ENCODE data around the gene ZNF652. TPM values are rescaled to one million over a fixed set of nuclear protein-coding genes. Genes with fewer than 3 reads are reported as not detected.

The ZNF652 gene
- total RNA-seq, 3 donors from 2014 or later = 34.2 to 157 (median 72.4) TPM

- intact Hi-C loops (cut with DNase I; ENCODE audit: low total_unique reads) = no loop called here
- Histone ChIP-seq H3K4me3 (no peak overlapping the region), H3K36me3 (no peaks in the 10 kb centered on the region), H3K9me3 (no peaks in the 10 kb centered on the region), H3K27ac (no peak overlapping the region), H3K27me3 (peaks cover 0 to 5% of the 10 kb centered on the region in 2 donors), H3K4me1 (no peaks in the 10 kb centered on the region)
- DNase-seq (ENCODE audit: low spot score in 2 of 2) = no peak
- TF ChIP-seq POLR2AphosphoS5 (IDR thresholded peaks at IDR 0.05) (no peak), POLR2A (IDR thresholded peaks at IDR 0.05) (no peak), CTCF (IDR thresholded peaks at IDR 0.05) (no peak)
These were observed 117.2 kb downstream of the ZNF652 start for GRCh38 chr17:49244839-49245238.

Other genes starting within 250 kb of the ZNF652 start
- gene B4GALNT2, start 229.5 kb downstream of the ZNF652 start, total RNA-seq = under 1 TPM in 2 of 3 donors, not detected in 1; 0.15 to 0.66 TPM
- gene GNGT2, start 151.7 kb downstream of the ZNF652 start, total RNA-seq = under 1 TPM in 2 of 3 donors, not detected in 1; 0.48 to 0.66 TPM
- 1 to 10 TPM; 1.9 to 5.2 (median 5.1) TPM for gene ABI3, start 151.5 kb downstream of the ZNF652 start, total RNA-seq
- under 1 TPM in 2 of 3 donors, not detected in 1; 0.33 to 0.88 TPM for gene PHOSPHO1, start 131.5 kb downstream of the ZNF652 start, total RNA-seq
- gene PHB1, start 52.6 kb upstream of the ZNF652 start, total RNA-seq = 100 to 1,000 TPM; 100 to 110 (median 108) TPM
- 10 to 100 TPM in 2 of 3 donors, 1 to 10 TPM in 1; 3.4 to 27.8 (median 17.7) TPM for gene NGFR, start 133.0 kb upstream of the ZNF652 start, total RNA-seq
- 1 to 10 TPM; 3.5 to 7.5 (median 4.5) TPM for gene NXPH3, start 213.6 kb upstream of the ZNF652 start, total RNA-seq